NCI-H1092 treated with DMSO at 0.1 percent for 48 hours (cell line): ENCODE results near the gene G3BP1.
"Not testable (repeated sequence)": the region's sequence is repeated elsewhere in the genome, so short reads cannot be mapped to it uniquely, and the experiment has no call there.

Source experiments
- DNase-seq: peaks from one replicate; lab custom pipeline; 2025; lab: John Stamatoyannopoulos, UW

The G3BP1 gene

DNA sequence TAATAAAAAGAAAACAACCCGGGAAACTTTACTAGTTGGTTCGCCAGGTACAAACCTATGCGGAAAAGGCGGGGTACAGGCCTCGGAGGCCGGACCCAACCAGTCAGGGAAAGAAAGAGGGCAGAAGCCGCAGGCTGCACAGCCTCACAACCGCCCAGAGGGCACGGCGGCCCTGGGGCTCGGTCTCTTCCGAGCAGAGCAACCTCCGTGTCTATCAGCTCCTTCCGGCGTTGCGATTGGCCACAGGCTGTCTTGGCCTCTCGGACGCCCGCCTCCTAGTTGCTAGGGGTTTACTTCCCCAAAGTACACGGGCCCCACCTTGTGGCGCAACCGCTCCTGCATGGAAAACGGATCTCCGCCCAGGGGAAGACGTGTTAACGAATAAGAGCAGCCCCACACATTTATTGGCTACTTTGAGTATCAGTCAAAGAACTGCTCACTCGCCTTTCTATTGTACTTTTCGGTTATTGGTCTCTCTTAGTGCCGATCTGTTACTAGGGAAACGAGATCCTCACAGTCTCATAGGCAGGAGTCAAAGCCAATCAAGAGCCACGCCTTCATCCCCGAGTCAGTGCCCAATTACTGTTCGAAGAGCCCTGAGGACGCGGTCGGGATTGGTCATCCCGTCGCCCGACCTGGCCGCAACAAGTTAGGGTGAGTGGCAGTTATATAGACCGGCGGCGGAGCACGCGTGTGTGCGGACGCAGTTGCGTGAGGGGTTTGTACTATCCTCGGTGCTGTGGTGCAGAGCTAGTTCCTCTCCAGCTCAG lies at the start of gene G3BP1:
Gene G3BP1 (plus strand): TSS at position 696 of the 770 bp plus-strand sequence. CDS start 14,667 bp downstream, outside the sequence.
- peak; percentile 99 for DNase-seq

DNA sequence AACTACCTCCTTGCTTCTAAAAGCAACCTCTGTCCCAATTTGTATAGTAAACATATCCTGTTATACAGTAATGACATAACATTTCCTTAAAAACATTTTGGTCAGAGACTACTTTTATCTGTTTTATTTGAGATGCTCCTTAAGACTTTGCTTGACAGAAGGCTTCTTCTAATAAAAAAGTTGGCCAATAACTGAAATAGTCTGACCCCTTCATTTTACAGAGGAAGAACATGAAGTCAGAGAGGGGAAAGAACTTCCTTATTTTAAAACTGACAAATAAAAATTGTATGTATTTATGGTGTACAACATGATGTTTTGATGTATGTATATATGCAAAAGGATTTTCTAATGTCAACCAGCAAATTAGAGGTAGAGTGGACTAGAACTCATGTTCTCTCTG lies 49.2 kb upstream of the G3BP1 start:
- DNase-seq = no peak

DNA sequence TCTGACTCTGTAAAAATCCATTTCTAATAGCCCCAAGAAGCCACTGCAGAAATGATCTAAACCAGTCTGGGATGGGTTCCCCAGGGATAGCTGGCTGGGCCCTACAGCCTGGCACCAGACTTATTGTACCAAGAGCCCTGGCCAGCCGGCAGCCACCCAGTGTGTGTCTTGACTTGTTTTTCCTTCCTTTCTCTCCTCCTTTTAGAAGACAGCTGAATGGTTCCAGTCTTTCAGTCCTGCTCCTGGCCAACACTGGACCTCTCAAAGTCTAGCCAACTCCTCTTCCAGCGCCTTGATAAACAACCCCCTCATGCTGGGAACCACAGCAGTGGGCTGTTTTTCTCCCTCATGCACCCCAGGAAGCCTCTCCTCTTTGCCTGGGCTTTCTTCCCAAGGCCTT lies 47.4 kb upstream of the G3BP1 start:
- no peak for DNase-seq

DNA sequence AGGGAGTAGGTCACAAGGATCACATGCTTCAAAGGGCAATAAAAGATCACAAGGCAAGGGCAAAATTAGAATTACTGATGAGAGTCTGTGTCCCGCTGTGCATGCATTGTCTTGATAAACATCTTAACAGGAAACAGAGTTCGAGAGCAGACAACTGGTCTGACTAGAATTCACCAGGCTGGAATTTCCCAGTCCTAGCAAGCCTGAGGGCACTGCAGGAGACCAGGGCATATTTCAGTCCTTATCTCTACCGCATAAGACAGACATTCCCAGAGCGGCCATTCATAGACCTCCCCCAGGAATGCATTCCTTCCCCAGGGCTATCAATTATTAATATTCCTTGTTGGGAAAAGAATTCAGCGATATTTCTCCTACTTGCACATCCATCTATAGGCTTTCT lies 42.2 kb upstream of the G3BP1 start:
- not testable (repeated sequence) for DNase-seq

DNA sequence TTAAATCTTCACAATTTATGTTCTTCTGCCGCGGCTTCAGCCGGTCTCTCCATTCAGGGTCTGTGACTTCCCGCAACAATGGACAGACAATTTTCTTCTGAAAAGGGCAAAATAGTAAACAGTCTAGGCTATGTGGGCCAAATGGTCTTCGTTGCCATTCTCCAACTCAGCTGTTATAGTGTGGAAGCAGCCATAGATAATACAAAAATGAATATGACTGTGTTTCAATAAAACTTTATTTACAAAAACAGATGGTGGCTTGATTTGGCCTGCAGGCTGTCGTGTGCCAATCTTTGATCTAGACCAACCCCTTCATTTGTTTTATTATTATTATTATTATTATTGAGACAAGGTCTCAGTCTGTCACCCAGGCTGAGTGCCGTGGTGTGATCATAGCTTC lies 41.4 kb upstream of the G3BP1 start:
- DNase-seq = no peak

DNA sequence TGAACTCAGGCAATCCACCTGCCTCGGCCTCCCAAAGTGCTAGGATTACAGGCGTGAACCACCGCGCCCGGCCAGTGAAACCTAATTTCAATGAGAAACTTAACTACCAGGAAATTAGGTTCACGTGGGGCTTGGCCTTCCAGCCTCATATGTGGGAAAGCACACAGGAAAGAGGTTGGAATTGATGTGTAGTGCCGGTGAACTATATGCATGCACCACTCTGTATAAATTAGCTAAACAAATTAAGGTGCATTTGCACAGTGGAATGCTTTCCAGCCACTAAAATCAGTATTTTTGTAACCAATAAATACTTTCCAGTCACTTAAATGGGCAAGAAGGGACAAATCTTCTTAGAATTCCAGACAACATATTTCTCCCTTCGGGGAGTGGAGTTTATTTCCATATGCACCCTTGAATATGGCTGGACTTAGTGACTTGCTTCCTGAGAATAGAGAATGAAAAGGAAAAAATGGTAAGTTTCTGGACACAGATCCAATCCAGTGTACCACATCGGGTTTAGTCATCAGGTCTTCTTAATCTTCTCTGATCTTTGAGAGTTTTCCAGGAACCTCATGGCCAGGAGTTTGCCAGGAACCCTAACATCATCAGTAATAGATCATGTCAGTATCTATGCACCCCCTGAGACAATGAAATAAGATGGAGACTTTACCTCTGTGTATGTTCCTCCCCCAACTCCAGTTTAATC lies 38.2 kb upstream of the G3BP1 start:
- no peak for DNase-seq

DNA sequence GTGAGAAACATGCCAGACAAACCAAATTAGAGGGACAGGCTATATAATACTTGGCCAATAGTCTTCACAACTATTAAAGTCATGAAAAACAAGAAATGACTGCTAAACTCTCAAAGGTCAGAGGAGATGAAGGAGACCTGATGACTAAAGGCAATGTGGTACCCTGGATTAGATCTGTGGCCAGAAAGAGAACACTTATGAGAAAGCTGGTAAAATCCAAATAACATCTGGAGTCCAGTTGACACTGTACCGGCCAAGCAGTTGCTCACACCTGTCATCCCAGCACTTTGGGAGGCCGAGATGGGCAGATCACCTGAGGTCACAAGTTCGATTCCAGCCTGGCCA lies 37.7 kb upstream of the G3BP1 start:
- DNase-seq = no peak

DNA sequence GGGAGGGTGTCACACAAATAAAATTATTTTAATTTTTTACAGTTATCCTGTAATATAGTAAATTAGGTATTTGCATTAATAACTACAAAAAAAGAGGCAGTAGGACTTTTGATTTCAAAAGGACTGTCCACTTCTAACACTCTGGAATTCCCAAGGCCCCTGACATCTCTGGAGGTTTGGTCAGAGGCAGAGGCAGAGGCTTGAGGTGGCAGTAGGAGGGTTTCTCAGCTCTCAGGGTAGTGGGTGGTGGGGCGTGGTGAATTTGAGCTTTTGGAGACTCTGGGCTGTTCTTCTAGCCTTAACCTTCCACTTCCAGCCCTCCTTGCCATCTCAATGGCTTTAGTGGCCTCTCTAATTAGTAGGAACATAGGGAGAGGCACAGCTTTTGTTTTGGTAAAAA lies 36.1 kb upstream of the G3BP1 start:
- DNase-seq = no peak

DNA sequence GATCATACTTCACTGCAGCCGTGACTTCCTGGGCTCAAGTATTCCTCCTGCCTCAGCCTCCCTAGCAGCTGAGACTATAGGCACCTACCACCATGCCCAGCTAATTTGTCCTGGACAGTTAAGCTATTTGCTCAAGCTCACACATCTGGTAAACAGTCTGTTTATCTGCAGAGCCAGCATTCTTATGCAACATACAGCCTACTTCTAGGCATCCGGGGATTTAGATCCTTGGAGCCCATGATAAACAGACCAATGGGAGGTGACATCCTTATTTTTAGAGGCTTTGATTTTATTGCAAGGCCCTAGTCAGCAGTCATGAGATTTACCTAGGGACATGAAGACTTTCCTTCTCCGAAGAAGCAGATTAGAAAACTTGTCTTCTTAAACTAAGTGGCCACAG lies 34.3 kb upstream of the G3BP1 start:
- DNase-seq = no peak

DNA sequence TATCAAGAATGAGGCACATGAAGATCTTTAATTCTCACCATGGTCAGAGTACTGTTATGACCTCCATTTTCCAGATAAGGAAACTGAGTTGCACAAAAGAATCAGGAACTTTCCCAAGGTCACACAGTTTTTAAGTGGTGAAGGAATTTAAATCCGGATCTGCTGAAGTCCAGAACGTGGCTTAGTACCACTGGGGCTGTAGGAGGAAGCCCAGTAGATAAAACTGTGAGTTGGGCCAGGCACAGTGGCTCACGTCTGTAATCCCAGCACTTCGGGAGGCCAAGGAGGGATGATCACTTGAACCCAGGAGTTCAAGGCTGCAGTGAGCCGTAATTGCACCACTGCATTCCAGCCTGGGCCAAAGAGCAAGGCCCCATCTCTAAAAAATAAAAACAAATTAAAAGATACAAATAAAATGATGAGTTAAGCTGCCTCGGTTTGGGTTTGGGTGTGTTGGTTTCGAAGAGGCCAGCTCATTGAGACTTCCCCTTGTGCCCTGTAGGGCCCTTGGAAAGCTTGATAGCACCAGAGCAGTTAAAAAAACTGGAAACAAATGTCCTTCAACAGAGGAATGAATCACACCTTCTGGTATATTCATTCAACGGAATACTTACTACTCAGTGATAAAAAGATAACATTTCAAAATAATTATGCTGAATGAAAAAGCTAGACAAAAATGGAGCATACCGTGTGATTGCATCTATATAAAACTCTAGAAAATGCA lies 33.5 kb upstream of the G3BP1 start:
- DNase-seq = no peak

DNA sequence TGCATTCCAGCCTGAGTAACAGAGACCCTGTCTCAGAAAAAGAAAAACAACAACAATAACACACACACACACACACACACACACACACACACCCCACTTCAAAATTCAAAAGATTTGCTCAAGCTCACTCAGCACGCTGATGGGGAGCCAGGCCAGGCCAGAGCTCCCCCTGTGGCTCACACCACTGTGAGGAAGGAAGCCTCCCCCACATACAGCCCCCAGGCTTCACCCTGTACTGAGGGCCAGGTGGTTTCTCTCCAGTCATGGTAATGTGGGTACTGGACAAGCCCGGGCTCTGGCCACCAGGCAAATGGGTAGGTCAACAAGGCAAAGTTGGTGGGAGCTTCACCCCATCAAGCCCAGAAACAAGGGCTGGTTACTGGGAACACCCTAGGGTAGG lies 32.4 kb upstream of the G3BP1 start:
- no peak for DNase-seq

DNA sequence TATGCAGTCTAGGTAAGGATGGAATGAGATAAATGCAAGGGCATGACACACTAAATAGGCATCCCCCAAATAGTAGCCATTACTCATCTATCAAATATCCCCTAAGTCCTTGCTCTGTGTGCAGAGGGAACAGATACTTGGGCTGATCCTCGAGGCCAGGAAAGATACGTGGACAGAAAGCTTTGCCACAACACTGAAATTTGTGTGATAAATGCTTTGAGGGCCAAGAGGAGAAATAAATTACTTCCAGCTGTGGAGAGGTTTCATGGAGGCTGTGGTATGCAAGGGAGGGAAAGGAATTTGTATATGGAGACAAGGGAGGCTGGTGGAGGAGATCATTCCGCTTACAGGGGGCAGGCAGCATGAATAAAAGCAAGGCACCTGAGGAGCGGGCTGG lies 31.8 kb upstream of the G3BP1 start:
- no peak for DNase-seq

DNA sequence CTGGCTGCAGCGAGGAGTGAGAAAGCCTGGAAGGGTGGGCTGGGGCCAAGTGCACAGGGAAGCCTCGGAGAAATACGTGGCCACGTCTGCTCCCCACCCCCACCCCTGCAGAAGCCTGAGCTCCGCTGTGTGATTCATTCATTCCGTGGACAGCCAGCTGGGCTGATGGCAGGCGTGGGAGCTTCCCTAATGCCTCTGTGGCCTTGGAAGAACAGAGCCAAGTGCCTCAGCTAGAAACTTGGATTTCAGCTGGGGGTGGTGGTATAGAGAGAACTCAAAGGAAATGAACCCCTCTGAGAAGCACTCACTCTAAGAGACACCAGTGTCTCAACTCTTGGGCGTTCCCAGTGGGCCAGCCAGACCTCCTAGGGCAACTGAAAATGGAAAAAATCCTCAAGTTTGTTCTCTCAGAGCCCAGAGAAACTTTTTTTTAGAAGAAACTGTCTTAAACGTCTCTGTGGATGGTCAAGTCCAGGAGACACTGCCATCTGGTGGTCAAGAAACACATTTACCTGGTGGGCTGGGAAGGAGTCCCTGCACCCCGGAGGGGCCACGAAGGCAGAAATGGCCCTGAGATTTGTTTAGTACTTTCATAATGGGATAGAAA lies 31.3 kb upstream of the G3BP1 start:
- DNase-seq = no peak

DNA sequence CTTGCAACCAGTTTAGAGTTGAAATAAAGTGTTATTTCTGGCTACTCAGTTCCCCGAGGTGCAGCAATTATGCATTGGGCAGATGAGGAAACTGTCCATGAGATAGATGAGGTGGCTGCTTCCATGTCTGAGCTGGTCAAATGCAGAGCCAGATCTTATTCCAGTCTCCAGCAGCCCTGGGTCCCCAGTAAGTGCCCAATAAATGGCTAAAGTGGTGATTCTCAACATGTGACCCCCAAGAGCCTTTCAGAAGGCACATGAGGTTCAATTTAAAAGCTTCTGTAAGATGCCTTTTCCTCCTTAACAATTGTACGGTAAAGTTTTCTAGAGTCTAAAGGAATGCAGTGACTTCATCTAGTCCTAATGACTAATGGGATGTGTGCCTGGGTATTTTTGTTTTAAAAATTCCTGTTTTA lies 30.8 kb upstream of the G3BP1 start:
- DNase-seq = no peak

DNA sequence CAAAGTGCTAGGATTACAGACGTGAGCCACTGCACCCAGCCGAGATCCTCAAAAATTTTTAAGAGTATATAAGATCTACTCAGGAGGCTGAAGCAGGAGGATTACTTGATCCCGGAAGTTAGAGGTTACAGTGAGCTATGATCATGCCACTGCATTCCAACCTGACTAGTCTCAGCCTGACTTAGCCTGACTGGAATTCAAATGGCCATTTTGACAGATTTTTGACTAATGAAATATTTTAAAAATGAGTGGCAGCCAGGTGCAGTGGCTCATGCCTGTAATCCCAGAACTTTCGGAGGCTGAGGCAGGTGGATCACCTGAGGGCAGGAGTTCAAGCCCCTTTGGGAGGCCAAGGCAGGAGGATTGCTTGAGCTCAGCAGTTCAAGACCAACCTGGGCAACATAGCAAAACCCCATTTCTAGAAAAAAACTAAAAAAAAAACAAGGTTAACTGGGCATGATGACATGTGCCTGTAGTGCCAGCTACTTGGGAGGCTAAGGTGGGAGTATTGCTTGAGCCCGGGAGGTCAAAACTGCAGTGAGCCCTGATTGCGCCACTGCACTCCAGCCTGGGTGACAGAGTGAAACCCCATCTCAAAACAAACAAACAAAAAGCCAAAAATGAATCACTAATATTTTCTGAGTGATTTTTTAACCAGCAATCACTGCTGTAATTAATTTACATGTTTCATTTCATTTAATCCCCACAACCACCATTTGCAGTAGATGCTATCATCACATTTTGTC lies 29.9 kb upstream of the G3BP1 start:
- no peak for DNase-seq

DNA sequence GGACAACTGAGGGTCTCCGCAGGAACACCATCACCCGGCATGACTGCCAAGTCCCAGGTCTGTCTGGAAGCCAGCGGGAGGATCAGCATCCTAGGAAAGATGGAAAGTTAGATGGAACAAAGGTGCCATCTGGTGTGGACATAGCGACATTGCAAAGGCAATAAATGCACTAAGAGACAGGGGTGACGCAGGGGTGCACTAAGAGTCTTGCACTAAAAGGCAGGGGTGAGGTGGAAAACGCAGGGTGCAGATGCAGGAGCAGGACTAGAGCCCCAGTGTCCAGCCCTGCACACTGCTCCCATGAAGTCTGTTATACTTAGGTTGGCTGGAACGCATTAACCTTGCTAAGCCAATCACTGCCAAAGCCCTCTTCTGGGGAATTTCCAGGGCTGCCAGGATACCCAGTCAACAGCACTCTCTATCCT lies 28.9 kb upstream of the G3BP1 start:
- peak; percentile 16 for DNase-seq

DNA sequence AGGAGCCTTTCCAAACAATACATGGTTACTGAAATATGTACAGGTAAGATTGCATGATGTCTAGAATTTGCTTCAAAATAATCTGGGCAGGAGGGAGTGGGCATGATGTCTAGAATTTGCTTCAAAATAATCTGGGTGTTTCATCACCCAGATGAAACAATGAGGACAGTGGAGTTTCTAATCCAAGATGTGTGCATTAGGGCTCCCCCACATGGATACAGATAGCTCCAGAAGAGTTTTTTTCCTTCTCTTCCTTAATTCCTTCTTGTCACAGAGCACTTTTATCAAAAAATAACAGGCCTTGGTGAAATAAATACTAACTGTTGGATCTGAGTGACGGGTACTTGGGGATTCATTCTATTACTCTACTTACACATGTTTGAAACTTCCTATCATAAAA lies 28.2 kb upstream of the G3BP1 start:
- no peak for DNase-seq

DNA sequence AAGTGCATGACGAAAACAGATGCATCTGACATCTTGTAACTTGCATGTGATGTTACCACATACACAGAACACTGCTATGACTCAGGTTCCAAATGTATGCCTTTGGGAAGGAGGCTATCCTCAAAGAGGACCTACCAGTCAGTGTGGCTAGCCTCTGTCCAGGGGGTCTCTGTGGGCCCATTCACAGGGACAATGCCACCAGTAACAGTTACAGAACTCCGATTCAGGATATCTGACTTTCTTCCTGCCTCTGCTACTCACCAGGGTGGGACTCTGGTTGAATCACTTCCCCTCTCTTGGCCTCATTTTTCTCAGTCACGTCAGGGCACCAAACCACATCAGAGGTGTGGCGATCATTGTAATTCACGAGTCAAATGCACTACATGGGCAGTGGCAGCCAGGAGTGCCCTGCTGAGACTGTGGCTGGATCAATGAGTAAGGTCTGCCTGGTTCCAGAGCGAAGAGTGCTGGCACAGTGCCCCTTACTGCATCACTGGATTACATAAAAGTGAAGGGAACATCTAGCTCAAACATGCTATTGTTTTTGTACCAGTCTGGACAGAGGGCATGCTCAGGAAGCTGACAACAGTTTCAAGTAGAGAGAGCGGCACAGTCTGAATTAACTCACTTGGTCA lies 26.6 kb upstream of the G3BP1 start:
- no peak for DNase-seq

DNA sequence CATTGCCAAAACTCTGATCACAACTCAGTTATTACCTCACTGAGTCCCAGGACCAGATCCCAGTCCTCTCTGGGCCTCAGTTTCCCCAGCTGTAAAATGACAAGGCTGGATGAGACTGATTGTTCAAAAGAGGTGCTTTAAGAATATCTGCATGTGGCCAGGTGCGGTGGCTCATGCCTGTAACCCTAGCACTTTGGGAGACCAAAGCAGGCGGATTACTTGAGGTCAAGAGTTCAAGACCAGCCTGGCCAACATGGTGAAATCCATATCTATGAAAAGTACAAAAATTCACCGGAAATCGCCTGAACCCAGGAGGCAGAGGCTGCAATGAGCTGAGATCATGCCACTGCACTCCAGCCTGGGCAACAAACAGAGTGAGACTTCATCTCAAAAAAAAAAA lies 21.6 kb upstream of the G3BP1 start:
- DNase-seq = no peak

DNA sequence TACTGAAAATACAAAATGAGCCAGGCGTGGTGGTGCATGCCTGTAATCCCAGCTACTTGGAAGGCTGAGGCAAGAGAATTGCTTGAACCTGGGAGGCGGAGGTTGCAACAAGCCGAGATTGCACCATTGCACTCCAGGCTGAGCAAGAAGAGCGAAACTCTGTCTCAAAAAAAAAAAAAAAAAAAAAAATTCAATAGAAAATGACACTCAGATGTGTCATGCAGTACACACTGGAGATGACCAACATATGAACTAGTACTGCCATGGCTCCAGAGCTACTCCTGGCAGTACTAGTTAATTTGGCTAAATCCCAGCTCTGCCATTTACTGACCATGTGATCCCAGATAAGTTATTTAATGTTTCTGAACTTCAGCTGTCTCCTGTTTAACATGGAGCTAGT lies 20.7 kb upstream of the G3BP1 start:
- no peak for DNase-seq

DNA sequence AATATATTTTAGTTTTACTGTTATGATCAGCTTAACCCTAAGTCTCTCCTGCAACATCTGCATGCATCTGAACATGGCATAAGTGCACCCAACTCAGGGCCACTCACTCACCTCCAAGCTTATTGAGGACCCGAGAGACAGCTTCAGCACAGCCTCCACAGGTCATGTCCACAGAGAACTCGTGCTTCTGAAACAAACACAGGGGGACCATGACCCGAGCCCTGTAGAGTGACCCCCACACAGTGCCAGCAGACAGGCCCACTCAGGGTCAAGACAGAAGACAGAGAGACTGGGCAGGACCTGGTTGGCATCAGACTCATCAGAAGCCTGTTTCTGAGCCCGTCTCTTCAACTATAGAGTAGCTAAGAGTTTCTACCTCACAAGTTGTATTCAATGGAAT lies 20.2 kb upstream of the G3BP1 start:
- DNase-seq = no peak

DNA sequence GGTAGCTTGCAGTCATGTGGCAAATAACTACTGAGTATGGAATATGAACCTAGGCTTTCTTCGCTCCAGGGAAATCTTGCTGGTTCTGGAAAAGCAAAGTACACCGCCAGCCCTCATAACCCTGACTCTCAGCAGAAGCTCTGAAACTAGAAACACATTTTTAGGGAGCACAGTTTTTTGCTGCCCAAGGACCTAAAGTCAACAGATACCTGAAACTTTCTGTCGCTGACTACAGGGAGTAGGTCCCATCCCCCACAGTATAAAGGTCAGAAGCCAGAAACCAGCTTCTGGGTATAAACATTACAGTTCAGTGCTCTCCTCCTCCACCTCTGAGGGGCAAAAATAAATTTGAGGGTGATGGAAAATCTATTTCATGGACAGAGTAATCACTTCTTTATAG lies 16.4 kb upstream of the G3BP1 start:
- DNase-seq = no peak
